GM18868 (cell line): ENCODE data around the gene CFAP299.
"Not testable (repeated sequence)": the region's sequence is repeated elsewhere in the genome, so short reads cannot be mapped to it uniquely, and the experiment has no call there.

ENCODE experiments used
- ATAC-seq: cut with Tn5 transposase; IDR thresholded peaks from one replicate; pipeline ENCODE4 v1.9.1; 2021; ENCODE audit warnings: mild to moderate bottlenecking, moderate library complexity; ENCODE audit not compliant: unreplicated experiment

The CFAP299 gene

GRCh38 chr4:80335554-80336358 lies at the start of gene CFAP299:
CFAP299 (plus strand) TSS chr4:80335730.
- peak; percentile 99 for ATAC-seq

DNA sequence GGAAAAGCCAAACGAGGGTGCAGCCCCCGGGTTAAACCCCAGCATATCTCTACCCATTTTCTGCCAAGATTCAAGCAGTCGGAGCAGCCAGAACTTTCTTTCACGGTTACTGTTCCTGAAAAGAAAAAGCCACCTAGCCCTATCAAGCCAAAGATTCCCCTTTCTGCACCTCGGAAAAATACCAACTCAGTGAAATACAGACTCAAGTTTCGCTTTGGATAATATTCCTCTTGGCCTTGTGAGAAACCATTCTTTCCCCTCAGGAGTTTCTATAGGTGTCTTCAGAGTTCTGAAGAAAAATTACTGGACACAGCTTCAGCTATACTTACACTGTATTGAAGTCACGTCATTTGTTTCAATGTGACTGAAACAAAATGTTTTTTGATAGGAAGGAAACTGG lies 49.1 kb upstream of the CFAP299 start:
- no peak for ATAC-seq

- not testable (repeated sequence) for ATAC-seq
Observed at GRCh38 chr4:80290665-80291064, 44.9 kb upstream of the CFAP299 start.

- no peak for ATAC-seq
Observed at GRCh38 chr4:80294206-80294605, 41.3 kb upstream of the CFAP299 start.

DNA sequence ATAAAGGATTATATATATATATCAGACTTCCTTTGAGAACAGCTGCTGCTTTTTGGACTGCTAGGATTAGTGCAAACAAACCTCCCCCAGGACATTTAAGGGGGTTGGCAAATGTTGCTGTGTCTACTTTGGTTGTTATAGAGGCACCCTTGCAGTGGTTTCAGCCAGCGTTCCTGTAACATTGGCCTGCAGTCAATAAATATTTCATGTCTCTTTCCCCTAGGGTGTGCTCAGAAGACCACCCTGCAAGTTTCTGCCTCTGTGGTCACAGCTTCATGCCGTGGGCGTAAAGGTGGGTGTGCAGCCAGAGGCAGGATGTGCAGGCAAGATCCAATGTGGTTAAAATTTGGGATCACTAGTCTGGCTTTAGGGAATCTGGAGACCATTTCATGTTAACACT lies 40.2 kb upstream of the CFAP299 start:
- ATAC-seq, result no peak

DNA sequence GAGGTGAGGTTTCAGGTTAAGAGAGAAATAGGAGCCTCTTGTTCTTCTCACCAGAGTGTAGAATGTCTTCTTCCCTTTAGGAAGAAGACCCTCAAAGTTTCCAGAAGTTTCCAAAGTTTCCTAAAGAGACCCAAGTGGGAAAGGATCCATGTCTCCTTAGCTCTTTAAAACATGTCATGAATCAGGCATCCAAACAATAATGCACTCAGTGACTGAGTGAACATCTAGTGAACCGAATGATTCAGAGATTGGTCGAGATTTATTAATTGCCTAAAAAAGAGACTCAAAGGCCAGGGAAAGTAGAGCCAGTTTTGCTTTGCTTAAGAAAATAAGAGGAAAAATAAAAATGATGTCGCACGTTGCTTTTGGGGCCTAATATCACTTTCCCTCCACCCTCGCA lies 39.7 kb upstream of the CFAP299 start:
- ATAC-seq, result no peak

DNA sequence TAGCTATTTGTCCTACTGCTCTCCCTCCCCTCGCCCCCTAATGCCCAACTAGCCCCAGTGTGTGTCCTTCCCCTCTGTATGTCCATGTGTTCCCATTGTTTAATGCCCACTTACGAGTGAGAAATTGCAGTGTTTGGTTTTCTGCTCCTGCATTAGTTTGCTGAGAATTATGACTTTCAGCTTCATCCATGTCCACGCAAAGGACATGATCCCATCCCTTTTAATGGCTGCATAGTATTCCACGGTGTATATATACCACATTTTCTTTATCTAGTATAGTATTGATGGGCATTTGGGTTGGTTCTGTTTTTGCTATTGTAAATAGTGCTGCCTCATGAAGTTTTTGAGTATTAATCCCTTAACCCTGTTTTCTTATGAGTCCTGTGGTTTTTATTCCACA lies 33.6 kb upstream of the CFAP299 start:
- no peak for ATAC-seq

- no peak for ATAC-seq
Observed at GRCh38 chr4:80302616-80303223, 32.8 kb upstream of the CFAP299 start.

DNA sequence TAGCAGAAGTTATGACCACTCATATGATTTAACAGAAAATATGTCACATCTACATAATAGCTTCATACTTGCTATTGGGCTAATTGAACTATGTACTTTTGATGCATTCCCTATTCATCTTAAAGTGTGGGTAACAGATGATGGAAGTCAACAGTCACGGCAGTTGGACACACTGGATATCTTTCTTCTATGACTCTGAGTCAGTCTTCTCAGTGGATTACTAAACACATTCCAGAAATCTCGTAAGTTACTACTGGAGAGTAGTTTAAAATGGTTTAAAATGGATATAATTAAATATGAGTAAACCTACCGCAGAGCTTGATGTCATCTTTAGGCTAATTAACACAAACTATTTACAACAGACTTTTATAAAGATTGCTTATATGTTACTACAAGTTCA lies 30.1 kb upstream of the CFAP299 start:
- no peak for ATAC-seq

DNA sequence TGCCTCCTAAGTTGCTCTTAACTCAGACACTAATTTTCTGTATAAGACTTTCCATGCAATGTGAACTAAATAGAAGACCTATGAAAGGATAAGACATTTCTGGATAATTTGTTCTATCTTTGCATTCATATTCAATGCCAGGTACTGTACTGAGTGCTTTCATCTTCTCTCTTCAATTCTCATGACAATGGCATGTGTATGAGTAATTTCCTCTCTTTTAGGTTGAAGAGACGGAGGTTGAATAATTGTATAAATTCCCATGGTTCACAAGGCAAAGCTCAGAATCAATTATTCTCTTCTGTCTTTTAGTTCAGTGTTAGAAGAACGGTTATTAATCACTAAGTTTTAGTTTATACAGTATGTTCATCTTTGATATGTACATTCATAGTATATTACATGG lies 29.3 kb upstream of the CFAP299 start:
- no peak for ATAC-seq

GRCh38 chr4:80307183-80307735 lies 28.3 kb upstream of the CFAP299 start:
- no peak for ATAC-seq

DNA sequence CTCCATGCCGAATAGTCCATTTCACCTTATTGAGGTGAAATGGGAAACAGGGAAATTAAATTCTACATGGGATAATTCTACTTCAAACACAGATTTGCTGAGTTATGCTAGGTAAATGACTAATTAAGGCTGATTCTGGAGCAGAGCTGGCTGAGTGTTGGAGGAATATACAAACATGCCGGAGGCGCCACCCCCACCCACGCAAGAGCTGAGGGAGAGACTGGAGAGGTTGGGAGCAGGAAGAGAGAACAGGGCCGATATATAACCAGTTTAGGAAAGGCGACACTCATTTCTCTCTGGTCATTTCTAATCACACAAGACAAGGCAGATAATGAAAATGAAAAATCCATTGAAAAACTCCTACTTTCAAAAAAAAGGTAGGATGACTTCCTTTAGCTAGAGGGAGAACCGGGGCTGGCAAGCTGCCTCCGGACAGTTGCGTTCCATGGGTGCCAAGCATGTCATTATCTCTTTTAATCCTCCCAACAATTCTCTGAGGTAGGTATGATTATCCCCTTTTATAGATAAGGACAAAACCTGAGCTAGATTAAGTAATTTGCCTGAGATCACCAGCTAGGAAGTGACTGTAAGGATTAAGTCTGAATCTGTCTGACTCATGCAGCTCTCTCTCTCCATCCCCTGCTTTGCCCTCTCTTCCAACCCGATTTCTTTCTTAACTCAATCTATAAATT lies 27.6 kb upstream of the CFAP299 start:
- no peak for ATAC-seq

DNA sequence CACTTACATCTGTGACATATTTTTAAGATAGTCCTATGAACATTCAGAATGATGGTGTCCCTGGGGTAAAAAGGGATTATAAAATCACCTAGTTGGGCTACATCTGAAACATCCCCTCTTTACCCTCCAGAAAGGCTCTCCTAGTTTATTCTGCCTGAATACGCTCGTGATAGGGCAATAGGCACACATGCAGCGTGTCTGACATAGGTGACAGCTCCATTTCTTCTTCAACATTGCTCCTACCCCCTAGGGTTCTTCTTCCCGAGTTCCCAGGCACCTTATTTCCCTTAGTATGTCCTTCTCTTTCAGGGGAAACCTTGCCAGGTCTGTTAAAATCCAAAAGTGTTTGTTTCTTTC lies 27.1 kb upstream of the CFAP299 start:
- no peak for ATAC-seq

DNA sequence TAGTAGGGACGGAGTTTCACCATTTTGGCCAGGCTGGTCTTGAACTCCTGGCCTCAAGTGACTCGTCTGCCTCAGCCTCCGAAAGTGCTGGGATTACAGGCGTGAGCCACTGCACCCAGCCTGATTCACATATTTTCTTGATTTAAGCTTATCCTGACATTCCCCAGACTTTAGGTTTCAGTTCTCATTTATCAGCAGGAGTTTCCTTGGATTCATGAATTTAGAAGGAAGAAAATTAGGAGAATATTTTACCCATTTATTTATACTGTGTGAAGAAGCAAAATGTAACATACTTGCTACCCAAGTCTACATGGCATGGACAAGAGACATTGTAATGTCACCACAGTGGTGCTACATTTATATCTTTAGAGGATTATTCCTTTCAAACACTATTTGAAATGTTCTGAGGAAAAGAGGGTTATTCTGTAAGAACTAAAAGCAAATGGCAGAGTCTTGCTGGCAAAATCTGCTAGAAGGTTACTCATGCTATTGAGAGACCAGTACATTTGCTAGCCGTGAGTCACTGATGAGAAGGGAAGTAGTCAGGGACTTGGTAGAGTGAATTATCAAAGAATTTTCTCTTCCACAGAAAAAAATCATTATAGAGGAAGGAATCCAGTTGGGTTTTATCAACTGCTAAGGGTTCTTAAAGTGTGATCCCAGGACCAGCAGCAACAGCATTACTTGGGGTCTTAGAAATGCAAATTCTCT lies 26.1 kb upstream of the CFAP299 start:
- no peak for ATAC-seq

DNA sequence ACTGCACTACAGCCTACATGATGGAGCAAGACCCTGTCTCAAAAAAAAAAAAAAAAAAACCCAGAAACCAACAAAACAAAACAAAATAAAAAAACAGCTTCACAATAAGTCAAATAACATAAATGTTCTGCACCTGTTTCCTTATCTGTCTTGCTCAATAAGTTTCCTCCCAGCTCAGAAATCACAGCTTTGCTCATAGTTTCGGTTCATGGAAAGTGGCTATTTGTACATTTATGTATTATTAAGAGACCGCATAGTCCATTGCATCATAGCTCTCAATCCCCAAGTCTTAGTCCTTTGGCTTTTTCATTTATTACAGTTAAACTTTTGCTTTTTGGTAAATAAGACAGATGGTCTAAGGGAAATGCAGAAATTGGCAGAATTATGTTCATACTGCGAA lies 24.4 kb upstream of the CFAP299 start:
- ATAC-seq, result no peak

GRCh38 chr4:80312124-80312523 lies 23.4 kb upstream of the CFAP299 start:
- ATAC-seq, result no peak

DNA sequence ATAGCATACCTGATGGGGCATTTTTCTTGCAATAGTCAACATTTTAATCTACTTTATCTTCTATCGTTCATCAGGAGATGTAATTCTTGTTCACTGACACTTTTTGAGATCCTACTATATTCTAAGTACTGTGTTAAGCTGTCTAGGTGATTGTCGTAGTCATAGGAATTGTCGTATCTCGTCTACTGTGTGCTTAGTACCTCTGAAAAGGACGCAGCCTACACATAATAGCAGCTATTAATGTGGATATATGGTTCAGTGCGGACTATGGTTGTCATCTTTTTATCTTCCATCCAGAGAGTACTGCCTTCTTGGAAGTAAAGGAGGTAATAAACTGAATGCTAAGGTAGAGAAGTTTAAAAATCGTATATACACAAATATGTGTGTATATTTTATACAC lies 21.9 kb upstream of the CFAP299 start:
- no peak for ATAC-seq

GRCh38 chr4:80315848-80316247 lies 19.7 kb upstream of the CFAP299 start:
- ATAC-seq, result not testable (repeated sequence)

GRCh38 chr4:80321341-80321740 lies 14.2 kb upstream of the CFAP299 start:
- no peak for ATAC-seq

- ATAC-seq, result no peak
Observed at GRCh38 chr4:80321776-80322175, 13.8 kb upstream of the CFAP299 start.

- ATAC-seq, result no peak
Observed at GRCh38 chr4:80322716-80323115, 12.8 kb upstream of the CFAP299 start.
